Kidney (tissue), 22 donors: Measurements from ENCODE around the gene KCNE2. TPM values are rescaled to one million over a fixed set of nuclear protein-coding genes. Genes with fewer than 3 reads are reported as not detected.

ENCODE experiments used
- DNase-seq, 5 donors: peaks; one replicate each; pipeline ENCODE4 v3.0.0-alpha.2; 2013 to 2020
- FAIRE-seq: peaks from 2 replicates; lab custom pipeline; 2012; peaks lifted over from hg19 to GRCh38; lab: Jason Lieb, UNC
- H3K27ac ChIP-seq, 2 donors: one replicate each; pipeline ENCODE4 v1.7.0; 2013; ENCODE audit warnings: low read depth in 2 of 2, low read length in 2 of 2, inconsistent platforms in 1 of 2
- H3K27me3 ChIP-seq: one replicate; pipeline ENCODE4 v1.7.1; 2013; ENCODE audit warnings: low read length, inconsistent platforms; ENCODE audit not compliant: control insufficient read depth, insufficient read depth
- H3K36me3 ChIP-seq, 3 donors: one replicate each; pipeline versions ENCODE4 v1.7.0 to v1.7.1; 2013; ENCODE audit warnings: low read length in 3 of 3, control low read depth in 1 of 3, inconsistent platforms in 1 of 3; ENCODE audit not compliant: insufficient read depth in 3 of 3, control insufficient read depth in 2 of 3
- H3K4me1 ChIP-seq, 3 donors: one replicate each; pipeline versions ENCODE4 v1.7.0 to v1.7.1; 2013; ENCODE audit warnings: low read length in 3 of 3, inconsistent platforms in 1 of 3, low read depth in 1 of 3; ENCODE audit not compliant: control insufficient read depth in 2 of 3, insufficient read depth in 2 of 3
- H3K4me3 ChIP-seq, 3 donors: one replicate each; pipeline versions ENCODE4 v1.7.0 to v1.8.1; 2013; ENCODE audit warnings: low read length in 3 of 3, control low read depth in 1 of 3, inconsistent platforms in 1 of 3
- H3K9ac ChIP-seq, 3 donors: one replicate each; pipeline versions ENCODE4 v1.7.0 to v1.7.1; 2013; ENCODE audit warnings: low read length in 3 of 3, control low read depth in 1 of 3, inconsistent platforms in 1 of 3
- H3K9me3 ChIP-seq, 3 donors: one replicate each; pipeline versions ENCODE4 v1.7.0 to v1.7.1; 2013; ENCODE audit warnings: low read length in 3 of 3, control low read depth in 1 of 3, inconsistent platforms in 1 of 3; ENCODE audit not compliant: control insufficient read depth in 2 of 3, insufficient read depth in 1 of 3
- intact Hi-C: fragments of 100-400 bp; cut with DNase I; formaldehyde crosslinking; loops from one replicate; pipeline ENCODE4 v1.11.1; 2022
- long read RNA-seq, 10 donors: library from polyadenylated mRNA in 1 of 10; unstranded in 1 of 10; transcript quantifications; one replicate each; pipeline ENCODE4 v2.0.0 and lab custom pipeline, GENCODE V29; 2021 to 2026
- polyA plus RNA-seq: library from polyadenylated mRNA; stranded (reverse); fragments of 350-450 nt; fragmentation: Illumina TruSeq; extraction: RNeasy Lipid Tissue Mini Kit (QIAGEN cat#74804); gene quantifications from one replicate; pipeline ENCODE4 v1.2.3, GENCODE V29; 2014; ENCODE audit warnings: low read depth, low replicate concordance; ENCODE audit not compliant: insufficient read depth
- total RNA-seq: library from RNA; stranded (reverse); fragmentation: NEBNext Ultra II Directional; extraction: Animal tissue kit (Norgen Biotek cat#: 25700); gene quantifications from one replicate; pipeline ENCODE4 v1.2.1, GENCODE V29; 2021
- TF ChIP-seq, protein P1 (sequence below): IDR thresholded peaks from 3 replicates; pipeline ENCODE4 v1.5.1; 2012; ENCODE audit warnings: mild to moderate bottlenecking, moderate library complexity, borderline replicate concordance; ENCODE audit not compliant: insufficient read depth; ENCODE audit errors: extremely low read depth
- donor health status: control.
- donor health status: control.
- donor health status: control.
- donor health status: control.
- donor health status: control.
- donor health status: DM: yes; HTN: yes; CAD: no.
- donor health status: Normal renal cell carcinoma (clear cell type).

KCNE2 gene
- total RNA-seq (not detected), polyA plus RNA-seq (0.80 TPM)
- long read RNA-seq, donor 1 = 0 reads
- long read RNA-seq, donor 2 = 0 reads
- long read RNA-seq, donor 3 = 0 reads
- long read RNA-seq, donor 4 = 0 reads
- long read RNA-seq, donor 5 = 0 reads
- long read RNA-seq, donor 6 = 0 reads
- long read RNA-seq, donor 7 = 0 reads
- long read RNA-seq, donor 8 = 0 reads
- long read RNA-seq, donor 9 = 0 reads
- long read RNA-seq, donor 10 = 0 reads

DNA sequence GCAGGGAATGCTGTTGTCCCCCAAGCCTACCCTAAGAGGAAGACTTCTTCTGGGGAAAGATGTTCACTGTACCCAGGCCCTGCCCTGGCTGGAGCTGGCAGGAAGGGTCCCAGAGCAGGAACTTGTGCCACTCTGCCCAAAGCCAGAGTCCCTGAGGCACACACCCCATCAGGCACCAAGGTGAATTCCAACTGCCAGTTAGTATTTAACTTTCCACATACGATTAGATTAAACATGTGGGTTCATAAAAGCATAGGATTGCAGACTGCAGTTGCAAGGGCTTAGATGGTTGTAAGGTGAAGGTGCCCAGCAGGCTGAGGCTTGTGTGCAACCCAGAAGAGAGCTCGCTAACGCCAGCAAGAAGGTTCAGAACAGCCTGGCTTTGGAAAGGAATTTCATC is at the start of gene KCNE2:
KCNE2 (plus strand) TSS at position 274 of the 400 bp plus-strand sequence. CDS start 6,473 bp downstream, outside the sequence.
- H3K4me3 ChIP-seq = no peak within 1 kb of the TSS
- no peak within 1 kb of the TSS for H3K9ac ChIP-seq
- TF ChIP-seq, protein P1, sequence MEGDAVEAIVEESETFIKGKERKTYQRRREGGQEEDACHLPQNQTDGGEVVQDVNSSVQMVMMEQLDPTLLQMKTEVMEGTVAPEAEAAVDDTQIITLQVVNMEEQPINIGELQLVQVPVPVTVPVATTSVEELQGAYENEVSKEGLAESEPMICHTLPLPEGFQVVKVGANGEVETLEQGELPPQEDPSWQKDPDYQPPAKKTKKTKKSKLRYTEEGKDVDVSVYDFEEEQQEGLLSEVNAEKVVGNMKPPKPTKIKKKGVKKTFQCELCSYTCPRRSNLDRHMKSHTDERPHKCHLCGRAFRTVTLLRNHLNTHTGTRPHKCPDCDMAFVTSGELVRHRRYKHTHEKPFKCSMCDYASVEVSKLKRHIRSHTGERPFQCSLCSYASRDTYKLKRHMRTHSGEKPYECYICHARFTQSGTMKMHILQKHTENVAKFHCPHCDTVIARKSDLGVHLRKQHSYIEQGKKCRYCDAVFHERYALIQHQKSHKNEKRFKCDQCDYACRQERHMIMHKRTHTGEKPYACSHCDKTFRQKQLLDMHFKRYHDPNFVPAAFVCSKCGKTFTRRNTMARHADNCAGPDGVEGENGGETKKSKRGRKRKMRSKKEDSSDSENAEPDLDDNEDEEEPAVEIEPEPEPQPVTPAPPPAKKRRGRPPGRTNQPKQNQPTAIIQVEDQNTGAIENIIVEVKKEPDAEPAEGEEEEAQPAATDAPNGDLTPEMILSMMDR = no peak
- H3K27ac ChIP-seq = no peak within 1 kb of the TSS
- intact Hi-C loops = no loop called here
- H3K9me3 ChIP-seq = no peaks in the 10 kb centered on the region
- peaks cover 0 to 3% (median 0%) of the 10 kb centered on the region in 3 donors for H3K4me1 ChIP-seq
- no peaks in the 10 kb centered on the region for H3K27me3 ChIP-seq
- H3K36me3 ChIP-seq = no peaks in the 10 kb centered on the region
- FAIRE-seq = no peak
- DNase-seq = peak in 1 of 5 donors; percentile 13

- H3K27ac ChIP-seq = no peak overlapping the region
- intact Hi-C loops = no loop called here
Measured at GRCh38 chr21:34319585-34319984, 44.2 kb upstream of the KCNE2 start.

GRCh38 chr21:34320011-34320410 is 43.8 kb upstream of the KCNE2 start:
- DNase-seq = no peak
- H3K9me3 ChIP-seq = peaks cover 0 to 3% (median 0%) of the 10 kb centered on the region in 3 donors
- H3K27me3 ChIP-seq = no peaks in the 10 kb centered on the region
- H3K4me3 ChIP-seq = no peak overlapping the region
- no peak overlapping the region for H3K27ac ChIP-seq
- no peak overlapping the region for H3K9ac ChIP-seq
- no peaks in the 10 kb centered on the region for H3K4me1 ChIP-seq
- FAIRE-seq = no peak
- TF ChIP-seq, protein P1 = no peak
- intact Hi-C loops = no loop called here
- no peaks in the 10 kb centered on the region for H3K36me3 ChIP-seq

More at GRCh38 chr21:34319585-34319984, 44.2 kb upstream of the KCNE2 start:
- no peaks in the 10 kb centered on the region for H3K27me3 ChIP-seq
- no peak for DNase-seq
- H3K9me3 ChIP-seq = peaks cover 0 to 3% (median 0%) of the 10 kb centered on the region in 3 donors
- H3K4me1 ChIP-seq = no peaks in the 10 kb centered on the region
- no peak overlapping the region for H3K4me3 ChIP-seq
- TF ChIP-seq, protein P1 = no peak
- H3K9ac ChIP-seq = no peak overlapping the region
- no peak for FAIRE-seq
- no peaks in the 10 kb centered on the region for H3K36me3 ChIP-seq
